NCI-H82 treated with DMSO at 0.1 percent for 48 hours (cell line): Measurements from ENCODE around the gene USP16.
"Not testable (repeated sequence)": the region's sequence is repeated elsewhere in the genome, so short reads cannot be mapped to it uniquely, and the experiment has no call there.

Source experiments
- DNase-seq: peaks from one replicate; lab custom pipeline; 2025; ENCODE audit not compliant: unreplicated experiment; lab: John Stamatoyannopoulos, UW

The USP16 gene

DNA sequence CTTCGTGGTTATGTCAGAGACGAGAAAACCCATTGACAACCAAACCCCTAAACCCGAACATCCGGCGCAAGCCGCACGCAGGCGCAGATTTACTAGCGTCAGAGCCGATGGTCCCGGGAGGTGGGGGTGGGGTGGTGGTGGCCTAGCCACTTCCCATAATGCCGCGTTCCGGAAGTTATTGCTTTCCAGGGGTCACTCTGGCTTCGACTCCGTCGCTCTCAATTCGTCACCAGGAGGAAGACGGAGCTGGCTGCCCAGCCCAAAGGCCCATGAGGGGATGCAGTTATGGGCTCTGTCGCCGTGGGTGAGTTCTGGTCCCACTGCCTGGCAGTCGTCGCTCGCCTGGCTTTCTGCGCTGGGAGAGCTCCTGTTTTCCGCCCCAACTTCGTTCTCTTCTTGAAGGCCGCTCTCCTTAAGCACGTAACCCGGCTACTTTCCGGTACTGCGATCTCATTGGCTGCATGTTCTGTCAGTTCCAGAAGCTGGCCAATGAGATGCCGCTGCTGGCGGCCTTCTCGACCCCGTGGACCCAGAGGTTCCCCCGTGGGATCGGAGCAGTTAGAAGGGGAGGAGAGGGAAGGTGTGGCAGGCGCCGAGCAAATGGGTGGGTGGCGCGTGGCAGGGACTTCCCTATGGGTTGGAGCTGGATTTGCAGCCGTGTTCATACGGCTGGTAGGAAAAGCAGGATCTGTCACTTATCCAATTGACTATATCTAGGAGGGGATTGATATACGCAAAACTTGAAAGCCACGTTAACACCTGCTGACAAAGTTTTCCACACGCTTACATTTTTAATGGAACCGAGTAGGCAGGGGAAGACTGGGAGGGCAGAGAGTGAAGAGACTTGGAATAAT lies at the start of gene USP16:
Gene USP16 (plus strand): TSS at position 195 of the 854 bp plus-strand sequence. CDS start 3,246 bp downstream, outside the sequence.
- DNase-seq: peak; percentile 88

DNA sequence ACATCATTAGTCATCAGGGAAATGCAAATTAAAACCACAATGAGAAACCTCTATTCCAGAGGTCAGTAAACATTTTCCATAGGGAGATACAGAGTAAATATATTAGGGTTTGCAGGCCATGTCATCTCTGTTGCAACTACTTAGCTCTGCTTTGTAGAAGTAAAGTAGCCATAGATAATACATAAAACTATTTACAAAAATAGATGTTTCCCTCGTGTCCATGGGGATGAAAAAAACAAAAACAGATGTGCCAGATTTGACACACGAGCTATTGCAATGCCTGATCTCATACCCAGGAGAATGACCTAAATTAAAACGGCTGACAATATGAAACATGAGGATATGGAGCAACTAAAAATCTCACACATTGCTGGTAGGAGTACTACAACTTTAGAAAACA lies 49.1 kb upstream of the USP16 start:
- no peak for DNase-seq

- no peak for DNase-seq
Measured at GRCh38 chr21:28979092-28979491, 45.4 kb upstream of the USP16 start.

- no peak for DNase-seq
Measured at GRCh38 chr21:28982637-28983036, 41.8 kb upstream of the USP16 start.

DNA sequence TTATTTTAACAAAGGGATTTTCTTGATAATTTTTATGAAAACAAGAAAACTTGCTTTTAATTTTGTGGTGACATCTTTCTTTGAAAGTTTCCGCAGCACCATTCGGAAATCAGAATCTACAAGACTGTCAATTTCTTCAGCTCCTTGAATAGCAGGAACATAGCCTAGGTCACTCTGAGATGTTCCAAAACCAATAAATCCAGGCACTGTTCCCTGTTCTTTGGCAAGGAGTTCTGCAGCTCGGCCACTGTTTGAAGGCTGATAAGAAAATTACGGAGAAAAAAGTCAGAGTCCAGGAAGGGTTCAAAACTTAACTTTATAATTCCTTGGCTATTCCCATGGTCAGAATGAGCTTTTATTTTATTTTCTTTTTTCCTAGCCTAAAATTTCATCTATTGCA lies 37.8 kb upstream of the USP16 start:
- no peak for DNase-seq

DNA sequence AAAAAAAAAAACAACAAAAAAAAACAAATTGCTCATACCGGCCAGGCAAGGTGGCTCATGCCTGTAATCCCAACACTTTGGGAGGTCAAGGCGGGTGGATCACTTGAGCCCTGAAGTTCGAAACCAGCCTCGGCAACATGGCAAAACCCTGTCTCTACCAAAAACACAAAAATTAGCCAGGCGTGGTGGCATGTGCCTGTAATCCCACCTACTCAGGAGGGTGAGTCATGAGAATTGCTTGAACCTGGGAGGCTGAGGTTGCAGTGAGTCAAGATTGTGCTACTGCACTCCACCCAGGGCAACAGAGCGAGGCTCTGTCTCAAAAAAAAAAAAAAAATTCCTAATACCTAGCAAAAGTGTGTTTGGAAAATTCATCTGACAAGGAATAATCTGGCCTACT lies 36.3 kb upstream of the USP16 start:
- DNase-seq: not testable (repeated sequence)

- DNase-seq: no peak
Measured at GRCh38 chr21:28991861-28992525, 32.5 kb upstream of the USP16 start.

DNA sequence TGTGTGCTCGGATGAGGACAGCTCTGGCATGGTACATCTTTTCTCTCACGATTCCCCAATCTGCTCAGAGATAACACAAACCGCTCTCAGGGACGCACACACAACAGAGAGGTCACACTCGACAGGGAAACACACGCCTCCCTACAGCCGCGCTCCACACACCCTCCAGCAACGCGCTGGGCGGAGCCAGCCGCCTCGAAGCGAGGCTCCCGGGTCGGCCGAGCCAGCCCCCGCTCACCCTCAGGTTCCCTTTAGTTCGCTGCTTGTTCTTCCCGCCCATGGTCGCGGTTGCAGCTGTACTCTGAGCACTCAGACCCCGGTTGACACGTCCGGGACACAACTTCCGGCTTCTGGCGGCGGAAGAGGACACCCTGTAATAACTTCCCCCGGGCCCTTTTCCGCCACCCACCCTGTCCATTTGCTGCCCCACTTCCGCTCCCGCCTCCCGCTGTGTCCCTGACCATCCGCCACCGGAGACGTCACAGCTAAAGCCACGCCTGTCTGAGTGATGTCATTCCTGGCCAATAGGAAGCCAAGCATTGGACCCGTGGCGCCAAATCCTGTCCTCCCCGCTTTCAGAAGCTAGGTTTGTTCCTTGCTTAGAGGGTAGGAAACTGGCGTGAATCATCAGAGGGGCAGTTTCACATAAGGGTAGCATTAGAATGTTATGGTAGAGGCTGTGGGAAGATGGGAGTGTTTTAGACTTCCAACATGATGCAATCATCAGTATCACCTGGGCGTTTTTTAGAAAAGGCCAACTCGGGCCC lies 31.8 kb upstream of the USP16 start, which contains the start of gene LTN1:
Gene LTN1 (minus strand): TSS at position 352 of the 767 bp plus-strand sequence. CDS start 72 bp downstream, at position 280.
- peak; percentile 94 for DNase-seq

DNA sequence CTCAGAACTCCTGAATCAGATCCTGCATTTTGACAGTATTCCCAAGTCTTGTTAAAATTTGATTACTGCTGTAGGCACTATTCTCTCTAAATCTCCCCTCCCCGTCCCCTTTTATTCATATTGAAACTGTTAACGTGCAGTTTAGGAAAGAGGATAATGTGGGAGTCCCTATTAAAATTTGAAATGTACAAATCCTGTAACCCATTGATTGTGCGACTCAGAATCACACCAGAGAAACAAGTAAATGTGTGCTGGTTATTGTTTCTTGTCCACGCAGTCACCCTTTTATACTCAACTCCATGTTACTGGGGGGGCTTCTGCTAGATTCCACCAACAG lies 31.2 kb upstream of the USP16 start:
- DNase-seq: no peak

GRCh38 chr21:29002442-29003144 lies 21.9 kb upstream of the USP16 start:
- peak; percentile 88 for DNase-seq

DNA sequence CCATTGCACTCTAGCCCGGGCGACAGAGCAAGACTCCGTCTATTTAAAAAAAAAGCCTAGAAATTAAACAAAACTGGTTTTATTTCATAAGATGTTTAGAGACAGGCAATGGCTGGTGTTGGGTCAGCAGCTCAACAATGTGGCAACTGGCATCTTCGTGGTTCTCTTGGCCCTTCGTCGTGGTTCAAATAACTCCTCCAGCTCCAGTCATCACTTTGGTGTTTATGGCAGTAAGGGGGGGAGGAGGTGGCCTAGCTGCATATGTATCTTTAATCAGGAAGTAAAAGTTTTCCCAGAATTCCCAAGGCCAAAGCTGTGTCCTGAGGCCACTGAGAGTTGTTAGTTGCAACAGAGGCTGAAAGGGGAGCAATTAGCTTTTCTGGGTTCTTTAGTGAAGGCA lies 18.8 kb upstream of the USP16 start:
- no peak for DNase-seq

- no peak for DNase-seq
Measured at GRCh38 chr21:29007135-29007534, 17.3 kb upstream of the USP16 start.

DNA sequence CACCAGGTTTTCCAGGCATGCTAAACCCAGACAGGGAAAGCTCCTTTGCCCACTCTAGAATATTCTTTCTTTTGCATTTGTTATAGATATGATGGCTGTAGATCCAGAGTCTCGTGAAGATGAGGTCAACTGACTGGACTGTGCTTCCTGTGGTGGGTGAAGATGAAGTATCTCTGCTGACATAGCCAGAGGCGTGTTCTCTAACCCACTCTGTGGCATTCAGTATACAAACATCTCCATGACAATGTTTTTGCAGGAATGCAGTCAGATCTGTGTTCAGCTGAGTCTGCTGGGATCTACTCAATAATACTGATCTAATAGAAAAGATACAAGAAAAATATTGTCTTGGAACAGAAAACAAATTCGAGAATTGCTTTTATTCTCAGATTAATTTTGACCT lies 16.7 kb upstream of the USP16 start:
- DNase-seq: no peak

- no peak for DNase-seq
Measured at GRCh38 chr21:29008367-29008766, 16.1 kb upstream of the USP16 start.

DNA sequence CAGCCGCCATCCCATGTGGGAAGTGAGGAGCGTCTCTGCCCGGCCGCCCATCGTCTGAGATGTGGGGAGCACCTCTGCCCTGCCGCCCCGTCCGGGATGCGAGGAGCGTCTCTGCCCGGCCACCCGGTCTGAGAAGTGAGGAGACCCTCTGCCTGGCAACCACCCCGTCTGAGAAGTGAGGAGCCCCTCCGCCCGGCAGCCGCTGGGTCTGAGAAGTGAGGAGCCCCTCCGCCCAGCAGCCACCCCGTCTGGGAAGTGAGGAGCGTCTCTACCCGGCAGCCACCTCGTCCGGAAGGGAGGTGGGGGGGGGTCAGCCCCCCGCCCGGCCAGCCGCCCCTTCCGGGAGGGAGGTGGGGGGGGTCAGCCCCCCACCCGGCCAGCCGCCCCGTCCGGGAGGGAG lies 13.2 kb upstream of the USP16 start:
- not testable (repeated sequence) for DNase-seq

DNA sequence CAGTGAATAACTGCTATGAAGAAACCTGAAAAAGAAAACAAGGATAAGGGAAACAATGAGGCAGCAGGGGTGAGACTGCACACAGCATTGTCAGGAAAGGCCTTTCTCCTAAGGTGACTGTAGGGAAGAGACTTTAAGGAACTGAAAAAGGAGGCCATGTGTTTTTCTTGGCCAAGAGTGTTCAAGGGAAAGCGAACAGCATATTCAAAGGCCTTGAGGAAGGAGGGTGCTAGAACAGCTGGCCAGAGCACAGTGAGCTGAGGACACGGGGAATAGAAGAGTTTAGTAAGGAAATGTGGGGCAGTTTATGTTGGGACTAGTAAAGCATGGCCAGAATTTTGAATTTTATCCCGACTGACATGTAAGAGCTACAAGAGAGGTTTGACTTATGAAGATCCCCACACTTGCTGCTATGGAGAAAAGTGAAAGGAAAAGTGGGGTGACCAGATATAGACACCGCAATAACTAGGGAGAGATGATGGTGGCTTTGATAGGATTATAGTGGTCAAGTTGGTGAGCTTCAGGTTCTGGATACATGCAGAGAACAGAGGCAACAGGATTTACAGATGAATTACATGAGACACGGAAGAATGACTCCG lies 6.7 kb upstream of the USP16 start:
- no peak for DNase-seq

- no peak for DNase-seq
Measured at GRCh38 chr21:29018540-29018939, 5.9 kb upstream of the USP16 start.

DNA sequence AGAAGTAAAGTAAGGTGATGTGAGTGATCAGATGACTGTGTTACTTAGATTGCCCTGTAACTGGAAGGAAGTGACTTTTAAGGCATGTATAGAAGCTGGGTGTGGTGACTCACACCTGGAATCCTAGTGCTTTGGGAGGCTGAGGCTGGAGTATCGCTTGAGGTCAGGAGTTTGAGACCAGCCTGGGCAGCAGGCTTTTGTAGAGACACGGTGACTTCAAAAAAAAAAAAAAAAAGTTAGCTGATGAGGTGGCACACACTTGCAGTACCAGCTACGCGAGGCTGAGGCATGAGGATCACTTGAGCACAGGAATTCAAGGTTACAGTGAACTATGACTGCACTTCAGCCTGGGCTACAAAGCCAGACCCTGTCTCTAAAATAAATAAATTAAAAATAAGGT lies 2.3 kb upstream of the USP16 start:
- no peak for DNase-seq

DNA sequence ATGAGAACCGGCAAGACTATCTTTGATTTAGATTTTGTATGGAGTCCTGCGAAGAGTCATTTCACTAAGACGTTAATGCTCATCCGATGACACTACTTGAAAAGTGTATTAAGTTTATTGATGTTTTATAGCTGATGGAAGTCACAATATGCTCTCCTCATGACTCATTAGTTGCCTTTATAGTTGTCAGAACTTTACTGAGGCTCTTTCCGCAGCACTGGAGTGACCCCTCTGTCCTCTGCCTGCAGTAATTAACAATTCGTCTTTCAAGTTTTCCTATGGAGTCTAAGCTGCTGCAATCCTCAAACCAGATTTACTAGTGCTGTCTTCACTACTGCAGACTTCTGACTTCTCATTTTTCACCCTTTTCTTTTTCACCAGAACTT lies 853 bp downstream of the USP16 start:
- DNase-seq: no peak

DNA sequence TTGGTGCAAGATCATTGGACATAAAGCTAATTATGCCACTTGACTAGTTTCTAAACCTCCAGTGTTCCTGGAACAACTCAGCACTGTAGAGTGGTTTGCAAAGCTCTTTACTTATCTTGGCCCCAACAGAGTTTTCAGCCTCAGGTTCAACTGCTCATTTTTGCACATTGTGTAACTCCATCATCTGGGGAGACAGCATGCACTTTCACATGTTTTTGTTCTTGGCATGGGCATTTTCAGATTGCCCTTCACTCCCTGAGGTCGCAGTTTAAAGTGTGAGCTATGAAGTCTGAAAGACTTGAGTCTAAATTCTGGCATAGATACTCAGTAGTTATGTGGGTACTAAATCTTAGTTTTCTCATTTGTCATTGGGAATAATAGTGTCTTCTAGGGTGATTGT lies 5.1 kb downstream of the USP16 start:
- DNase-seq: no peak

GRCh38 chr21:29030909-29031308 lies 6.4 kb downstream of the USP16 start:
- DNase-seq: no peak
